WTC11 (cell line): ENCODE results near the gene CCDC77. TPM values are rescaled to one million over a fixed set of nuclear protein-coding genes. Genes with fewer than 3 reads are reported as not detected.

Experiments used
- ATAC-seq: fragments of 200-7000 bp; cut with Tn5 transposase; 2 replicates; pipeline ENCODE4 v1.10.0; 2021; ENCODE audit warnings: mild to moderate bottlenecking, moderate library complexity
- CTCF ChIA-PET: fragments of 300-600 bp; sonication (Branson Sonifier 250); formaldehyde crosslinking; loops from one replicate; lab custom pipeline; 2021; ENCODE audit warnings: antibody characterized with exemption; lab: Charles Lee
- POLR2A ChIA-PET: fragments of 350-600 bp; sonication (Branson Sonifier 250); formaldehyde crosslinking; loops from one replicate; lab custom pipeline; 2021; ENCODE audit warnings: antibody characterized with exemption; lab: Charles Lee
- DNase-seq: peaks from one replicate; pipeline ENCODE4 v3.0.0; 2021; ENCODE audit warnings: low spot score
- H3K27ac Mint-ChIP-seq: 2 replicates; pipeline ENCODE4 v1.8.0; 2021; ENCODE audit warnings: mixed read lengths
- H3K27me3 Mint-ChIP-seq: 2 replicates; pipeline ENCODE4 v1.8.0; 2021; ENCODE audit warnings: low read depth, mild to moderate bottlenecking, moderate library complexity, mixed read lengths
- H3K36me3 Mint-ChIP-seq: 2 replicates; pipeline ENCODE4 v1.8.0; 2021; ENCODE audit warnings: mixed read lengths
- H3K4me1 Mint-ChIP-seq: 2 replicates; pipeline ENCODE4 v1.8.0; 2022; ENCODE audit warnings: mixed read lengths
- H3K4me3 Mint-ChIP-seq: 2 replicates; pipeline ENCODE4 v1.8.0; 2021; ENCODE audit warnings: mild to moderate bottlenecking, moderate library complexity, mixed read lengths
- H3K9me3 Mint-ChIP-seq: 2 replicates; pipeline ENCODE4 v1.8.0; 2021; ENCODE audit warnings: mixed read lengths
- ATF1 ChIP-seq: sonication (generic); formaldehyde crosslinking; IDR thresholded peaks from 2 replicates; pipeline ENCODE4 v1.8.1; 2023; ENCODE audit warnings: mild to moderate bottlenecking, moderate library complexity, missing genetic modification reagents
- ATF2 ChIP-seq: sonication (generic); formaldehyde crosslinking; IDR thresholded peaks from 2 replicates; pipeline ENCODE4 v1.8.1; 2022; ENCODE audit warnings: low read depth, missing genetic modification reagents, borderline replicate concordance
- CREB1 ChIP-seq: sonication (generic); formaldehyde crosslinking; IDR thresholded peaks from 2 replicates; pipeline ENCODE4 v1.8.0; 2023; ENCODE audit warnings: mild to moderate bottlenecking, missing genetic modification reagents
- CREM ChIP-seq: sonication (generic); formaldehyde crosslinking; IDR thresholded peaks from 2 replicates; pipeline ENCODE4 v1.8.1; 2022; ENCODE audit warnings: mild to moderate bottlenecking, missing genetic modification reagents, moderate library complexity
- FOXP4 ChIP-seq: sonication (generic); formaldehyde crosslinking; IDR thresholded peaks from 2 replicates; pipeline ENCODE4 v1.8.0; 2022; ENCODE audit warnings: mild to moderate bottlenecking, missing genetic modification reagents
- GABPB1 ChIP-seq: sonication (generic); formaldehyde crosslinking; IDR thresholded peaks from 2 replicates; pipeline ENCODE4 v1.8.1; 2023; ENCODE audit warnings: mild to moderate bottlenecking, missing genetic modification reagents
- GTF2I ChIP-seq: fragments of 250-450 bp; sonication (Bioruptor Pico); conservative IDR thresholded peaks from 2 replicates; pipeline ENCODE4 v1.4.0; 2021; ENCODE audit warnings: mild to moderate bottlenecking
- IRF1 ChIP-seq: sonication (generic); formaldehyde crosslinking; IDR thresholded peaks from 2 replicates; pipeline ENCODE4 v1.8.0; 2023; ENCODE audit warnings: missing genetic modification reagents
- IRF2 ChIP-seq: sonication (generic); formaldehyde crosslinking; IDR thresholded peaks from 2 replicates; pipeline ENCODE4 v1.8.0; 2022; ENCODE audit warnings: low read depth, missing genetic modification reagents, borderline replicate concordance
- JAZF1 ChIP-seq: fragments of 250-450 bp; sonication (Bioruptor Pico); IDR thresholded peaks from 2 replicates; pipeline ENCODE4 v1.9.0; 2021; ENCODE audit warnings: moderate library complexity, mild to moderate bottlenecking, inconsistent platforms
- JUN ChIP-seq: sonication (generic); formaldehyde crosslinking; IDR thresholded peaks from 2 replicates; pipeline ENCODE4 v1.8.0; 2023; ENCODE audit warnings: mild to moderate bottlenecking, missing genetic modification reagents
- MXD4 ChIP-seq: fragments of 250-450 bp; sonication (Bioruptor Pico); IDR thresholded peaks from 2 replicates; pipeline ENCODE4 v1.8.0; 2021; ENCODE audit warnings: mild to moderate bottlenecking, moderate library complexity, borderline replicate concordance
- NFE2L1 ChIP-seq: sonication (generic); formaldehyde crosslinking; IDR thresholded peaks from 2 replicates; pipeline ENCODE4 v1.8.1; 2023; ENCODE audit warnings: missing genetic modification reagents
- OVOL2 ChIP-seq: fragments of 250-450 bp; sonication (Bioruptor Pico); IDR thresholded peaks from 2 replicates; pipeline ENCODE4 v1.9.0; 2021; ENCODE audit warnings: mild to moderate bottlenecking, borderline replicate concordance
- SMAD4 ChIP-seq: sonication (generic); formaldehyde crosslinking; IDR thresholded peaks from 2 replicates; pipeline ENCODE4 v1.8.0; 2022; ENCODE audit warnings: mild to moderate bottlenecking, missing genetic modification reagents
- SOX15 ChIP-seq: fragments of 250-450 bp; sonication (Bioruptor Pico); IDR thresholded peaks from 2 replicates; pipeline ENCODE4 v1.9.0; 2021; ENCODE audit warnings: mild to moderate bottlenecking
- ZNF121 ChIP-seq: sonication (generic); formaldehyde crosslinking; IDR thresholded peaks from 2 replicates; pipeline ENCODE4 v1.8.0; 2023; ENCODE audit warnings: missing genetic modification reagents
- ZNF232 ChIP-seq: sonication (generic); formaldehyde crosslinking; IDR thresholded peaks from 2 replicates; pipeline ENCODE4 v1.8.0; 2022; ENCODE audit warnings: mild to moderate bottlenecking, missing genetic modification reagents
- ZNF317 ChIP-seq: sonication (generic); formaldehyde crosslinking; IDR thresholded peaks from 2 replicates; pipeline ENCODE4 v1.8.1; 2023; ENCODE audit warnings: low read depth, mild to moderate bottlenecking, moderate library complexity, missing genetic modification reagents, borderline replicate concordance
- ZNF416 ChIP-seq: fragments of 250-450 bp; sonication (Bioruptor Pico); IDR thresholded peaks from 2 replicates; pipeline ENCODE4 v1.9.0; 2021; ENCODE audit warnings: mild to moderate bottlenecking, inconsistent platforms
- ZNF423 ChIP-seq: fragments of 250-450 bp; sonication (Bioruptor Pico); IDR thresholded peaks from 2 replicates; pipeline ENCODE4 v2.1.2; 2022; ENCODE audit warnings: mild to moderate bottlenecking, moderate library complexity
- total RNA-seq: library from RNA; stranded (reverse); gene quantifications from 3 replicates; pipeline ENCODE4 v1.2.3, GENCODE V29; 2021
- TF ChIP-seq, protein P1 (sequence below): fragments of 250-450 bp; sonication (Bioruptor Pico); IDR thresholded peaks from 2 replicates; pipeline ENCODE4 v1.9.0; 2021; ENCODE audit warnings: moderate library complexity, mild to moderate bottlenecking, inconsistent platforms, borderline replicate concordance
- TF ChIP-seq, protein P2 (sequence below): sonication (generic); formaldehyde crosslinking; IDR thresholded peaks from 2 replicates; pipeline ENCODE4 v1.8.1; 2022; ENCODE audit warnings: low read depth, mild to moderate bottlenecking, moderate library complexity, missing genetic modification reagents, borderline replicate concordance
- TF ChIP-seq, protein P3 (sequence below): fragments of 250-450 bp; sonication (Bioruptor Pico); IDR thresholded peaks from 2 replicates; pipeline ENCODE4 v1.8.0; 2021; ENCODE audit warnings: mild to moderate bottlenecking
- TF ChIP-seq, protein P4 (sequence below): sonication (generic); formaldehyde crosslinking; IDR thresholded peaks from 2 replicates; pipeline ENCODE4 v1.8.1; 2023; ENCODE audit warnings: mild to moderate bottlenecking, missing genetic modification reagents, moderate library complexity
- TF ChIP-seq, protein P5 (sequence below): sonication (generic); formaldehyde crosslinking; IDR thresholded peaks from 2 replicates; pipeline ENCODE4 v1.8.1; 2022; ENCODE audit warnings: missing genetic modification reagents, borderline replicate concordance

CCDC77 gene
- total RNA-seq, 1 experiment from 2014 or later, result 24.2 TPM

- TF ChIP-seq MXD4 (CRISPR knock-in tag) (no peak), JAZF1 (CRISPR knock-in tag) (no peak), IRF1 (no peak), CREM (CRISPR knock-in tag) (no peak), FOXP4 (no peak), ATF1 (CRISPR knock-in tag) (no peak), CREB1 (CRISPR knock-in tag) (no peak), ZNF317 (no peak)
- TF ChIP-seq, protein P1, sequence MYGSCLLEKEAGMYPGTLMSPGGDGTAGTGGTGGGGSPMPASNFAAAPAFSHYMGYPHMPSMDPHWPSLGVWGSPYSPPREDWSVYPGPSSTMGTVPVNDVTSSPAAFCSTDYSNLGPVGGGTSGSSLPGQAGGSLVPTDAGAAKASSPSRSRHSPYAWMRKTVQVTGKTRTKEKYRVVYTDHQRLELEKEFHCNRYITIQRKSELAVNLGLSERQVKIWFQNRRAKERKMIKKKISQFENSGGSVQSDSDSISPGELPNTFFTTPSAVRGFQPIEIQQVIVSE (CRISPR knock-in tag), result no peak
- TF ChIP-seq, protein P2, sequence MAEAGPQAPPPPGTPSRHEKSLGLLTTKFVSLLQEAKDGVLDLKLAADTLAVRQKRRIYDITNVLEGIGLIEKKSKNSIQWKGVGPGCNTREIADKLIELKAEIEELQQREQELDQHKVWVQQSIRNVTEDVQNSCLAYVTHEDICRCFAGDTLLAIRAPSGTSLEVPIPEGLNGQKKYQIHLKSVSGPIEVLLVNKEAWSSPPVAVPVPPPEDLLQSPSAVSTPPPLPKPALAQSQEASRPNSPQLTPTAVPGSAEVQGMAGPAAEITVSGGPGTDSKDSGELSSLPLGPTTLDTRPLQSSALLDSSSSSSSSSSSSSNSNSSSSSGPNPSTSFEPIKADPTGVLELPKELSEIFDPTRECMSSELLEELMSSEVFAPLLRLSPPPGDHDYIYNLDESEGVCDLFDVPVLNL (CRISPR knock-in tag), result no peak
- TF ChIP-seq, protein P3, sequence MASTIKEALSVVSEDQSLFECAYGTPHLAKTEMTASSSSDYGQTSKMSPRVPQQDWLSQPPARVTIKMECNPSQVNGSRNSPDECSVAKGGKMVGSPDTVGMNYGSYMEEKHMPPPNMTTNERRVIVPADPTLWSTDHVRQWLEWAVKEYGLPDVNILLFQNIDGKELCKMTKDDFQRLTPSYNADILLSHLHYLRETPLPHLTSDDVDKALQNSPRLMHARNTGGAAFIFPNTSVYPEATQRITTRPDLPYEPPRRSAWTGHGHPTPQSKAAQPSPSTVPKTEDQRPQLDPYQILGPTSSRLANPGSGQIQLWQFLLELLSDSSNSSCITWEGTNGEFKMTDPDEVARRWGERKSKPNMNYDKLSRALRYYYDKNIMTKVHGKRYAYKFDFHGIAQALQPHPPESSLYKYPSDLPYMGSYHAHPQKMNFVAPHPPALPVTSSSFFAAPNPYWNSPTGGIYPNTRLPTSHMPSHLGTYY (CRISPR knock-in tag), result no peak
- TF ChIP-seq, all 79 proteins: peak for 0
- no peaks in the 10 kb centered on the region for H3K36me3 Mint-ChIP-seq
- H3K9me3 Mint-ChIP-seq, result no peaks in the 10 kb centered on the region
- no peak overlapping the region for H3K4me3 Mint-ChIP-seq
- DNase-seq (no peak), ATAC-seq (no peak)
- ChIA-PET POLR2A (no interaction called here), CTCF (no interaction called here)
- peaks cover 15% of the 10 kb centered on the region for H3K4me1 Mint-ChIP-seq
- H3K27me3 Mint-ChIP-seq, result no peaks in the 10 kb centered on the region
- no peak overlapping the region for H3K27ac Mint-ChIP-seq
Measured at GRCh38 chr12:470133-470532, 68.7 kb downstream of the CCDC77 start.

GRCh38 chr12:473198-473597, 71.8 kb downstream of the CCDC77 start:
- ChIA-PET CTCF (interaction anchor here (1.6 kb wide), 1 partner anchor 74 kb away, joined by 5 read pairs; no protein-coding TSS in a partner anchor), POLR2A (no interaction called here)
- H3K27me3 Mint-ChIP-seq, result no peaks in the 10 kb centered on the region
- DNase-seq, result no peak
- no peaks in the 10 kb centered on the region for H3K36me3 Mint-ChIP-seq
- ATAC-seq, result no peak
- no peak overlapping the region for H3K4me3 Mint-ChIP-seq
- H3K9me3 Mint-ChIP-seq, result no peaks in the 10 kb centered on the region
- H3K27ac Mint-ChIP-seq, result no peak overlapping the region
- peaks cover 20% of the 10 kb centered on the region for H3K4me1 Mint-ChIP-seq
- TF ChIP-seq, protein P4, sequence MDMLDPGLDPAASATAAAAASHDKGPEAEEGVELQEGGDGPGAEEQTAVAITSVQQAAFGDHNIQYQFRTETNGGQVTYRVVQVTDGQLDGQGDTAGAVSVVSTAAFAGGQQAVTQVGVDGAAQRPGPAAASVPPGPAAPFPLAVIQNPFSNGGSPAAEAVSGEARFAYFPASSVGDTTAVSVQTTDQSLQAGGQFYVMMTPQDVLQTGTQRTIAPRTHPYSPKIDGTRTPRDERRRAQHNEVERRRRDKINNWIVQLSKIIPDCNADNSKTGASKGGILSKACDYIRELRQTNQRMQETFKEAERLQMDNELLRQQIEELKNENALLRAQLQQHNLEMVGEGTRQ (CRISPR knock-in tag), result no peak
- TF ChIP-seq NFE2L1 (CRISPR knock-in tag), result no peak
- no peak for TF ChIP-seq OVOL2 (CRISPR knock-in tag)
- no peak for TF ChIP-seq GTF2I (CRISPR knock-in tag)
- TF ChIP-seq JUN (CRISPR knock-in tag), result no peak
- no peak for TF ChIP-seq GABPB1 (CRISPR knock-in tag)
- TF ChIP-seq ATF2 (CRISPR knock-in tag), result no peak
- no peak for TF ChIP-seq ZNF416
- no peak for TF ChIP-seq ZNF121
- TF ChIP-seq IRF2 (CRISPR knock-in tag), result no peak
- no peak for TF ChIP-seq ZNF317
- no peak for TF ChIP-seq ZNF232 (CRISPR knock-in tag)
- TF ChIP-seq, protein P5, sequence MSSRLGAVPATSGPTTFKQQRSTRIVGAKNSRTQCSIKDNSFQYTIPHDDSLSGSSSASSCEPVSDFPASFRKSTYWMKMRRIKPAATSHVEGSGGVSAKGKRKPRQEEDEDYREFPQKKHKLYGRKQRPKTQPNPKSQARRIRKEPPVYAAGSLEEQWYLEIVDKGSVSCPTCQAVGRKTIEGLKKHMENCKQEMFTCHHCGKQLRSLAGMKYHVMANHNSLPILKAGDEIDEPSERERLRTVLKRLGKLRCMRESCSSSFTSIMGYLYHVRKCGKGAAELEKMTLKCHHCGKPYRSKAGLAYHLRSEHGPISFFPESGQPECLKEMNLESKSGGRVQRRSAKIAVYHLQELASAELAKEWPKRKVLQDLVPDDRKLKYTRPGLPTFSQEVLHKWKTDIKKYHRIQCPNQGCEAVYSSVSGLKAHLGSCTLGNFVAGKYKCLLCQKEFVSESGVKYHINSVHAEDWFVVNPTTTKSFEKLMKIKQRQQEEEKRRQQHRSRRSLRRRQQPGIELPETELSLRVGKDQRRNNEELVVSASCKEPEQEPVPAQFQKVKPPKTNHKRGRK, result no peak
- no peak for TF ChIP-seq SOX15 (CRISPR knock-in tag)
- no peak for TF ChIP-seq SMAD4
- no peak for TF ChIP-seq ZNF423 (CRISPR knock-in tag)
